GM12873 (cell line): ENCODE measurements around the gene CISD3.

Experiments
- CTCF ChIP-seq: IDR thresholded peaks from 2 replicates; pipeline ENCODE4 v1.5.1; 2012; ENCODE audit warnings: low read depth, mild to moderate bottlenecking, moderate library complexity, low read length, control low read depth; ENCODE audit not compliant: insufficient read depth; ENCODE audit errors: missing control alignments

CISD3 gene

GRCh38 chr17:38704606-38705522, 25.3 kb upstream of the CISD3 start, which contains the start of gene MLLT6:
MLLT6 (plus strand) TSS chr17:38705273; CDS start chr17:38705633, 360 bp downstream.
- TF ChIP-seq CTCF: no peak

GRCh38 chr17:38705523-38705802, 24.7 kb upstream of the CISD3 start:
- TF ChIP-seq CTCF: no peak

GRCh38 chr17:38705803-38706504, 24.2 kb upstream of the CISD3 start:
- no peak for TF ChIP-seq CTCF

- no peak for TF ChIP-seq CTCF
Measured at GRCh38 chr17:38706505-38707216, 23.5 kb upstream of the CISD3 start.

- no peak for TF ChIP-seq CTCF
Measured at GRCh38 chr17:38707678-38708351, 22.3 kb upstream of the CISD3 start.

GRCh38 chr17:38709104-38709820, 20.9 kb upstream of the CISD3 start:
- TF ChIP-seq CTCF: no peak
